GOT3 (cell line): Measurements from ENCODE around the gene LIN37.
"Not testable (repeated sequence)": the region's sequence is repeated elsewhere in the genome, so short reads cannot be mapped to it uniquely, and the experiment has no call there.

Experiments used
- DNase-seq: peaks from one replicate; lab custom pipeline; 2025; ENCODE audit warnings: mixed read lengths; lab: John Stamatoyannopoulos, UW

Gene LIN37

GRCh38 chr19:35753634-35754369, 5.4 kb downstream of the LIN37 start:
- no peak for DNase-seq

GRCh38 chr19:35754370-35755130, 6.2 kb downstream of the LIN37 start:
- DNase-seq, result no peak

GRCh38 chr19:35755131-35755549, 6.8 kb downstream of the LIN37 start:
- DNase-seq, result no peak

- peak; percentile 32 for DNase-seq
Observed at GRCh38 chr19:35755550-35756376, 7.4 kb downstream of the LIN37 start.

GRCh38 chr19:35756377-35757230, 8.2 kb downstream of the LIN37 start, which contains the start of gene HSPB6:
TSS of gene HSPB6 (minus strand) at chr19:35757029. CDS start at chr19:35757008, 21 bp downstream.
- no peak for DNase-seq

GRCh38 chr19:35757231-35757748, 8.9 kb downstream of the LIN37 start:
- DNase-seq, result peak; percentile 65

GRCh38 chr19:35757749-35758608, 9.6 kb downstream of the LIN37 start, which contains the start of gene PROSER3:
TSS of gene PROSER3 (plus strand) at chr19:35758176. CDS start at chr19:35758216, 40 bp downstream.
- peak; percentile 94 for DNase-seq

- DNase-seq, result no peak
Observed at GRCh38 chr19:35759697-35760096, 11.3 kb downstream of the LIN37 start.

- no peak for DNase-seq
Observed at GRCh38 chr19:35760711-35761349, 12.5 kb downstream of the LIN37 start.

- DNase-seq, result no peak
Observed at GRCh38 chr19:35764432-35765315, 16.3 kb downstream of the LIN37 start.

- no peak for DNase-seq
Observed at GRCh38 chr19:35766571-35767104, 18.3 kb downstream of the LIN37 start.

GRCh38 chr19:35767288-35768081, 19.1 kb downstream of the LIN37 start:
- DNase-seq, result no peak

- DNase-seq, result no peak
Observed at GRCh38 chr19:35768082-35768421, 19.7 kb downstream of the LIN37 start.

GRCh38 chr19:35772362-35772761, 24.0 kb downstream of the LIN37 start:
- DNase-seq, result not testable (repeated sequence)

GRCh38 chr19:35773020-35773806, 24.8 kb downstream of the LIN37 start:
- no peak for DNase-seq

GRCh38 chr19:35774274-35775045, 26.1 kb downstream of the LIN37 start:
- DNase-seq, result no peak
